ENCODE data around the gene FAM204A.

Gene FAM204A

DNA sequence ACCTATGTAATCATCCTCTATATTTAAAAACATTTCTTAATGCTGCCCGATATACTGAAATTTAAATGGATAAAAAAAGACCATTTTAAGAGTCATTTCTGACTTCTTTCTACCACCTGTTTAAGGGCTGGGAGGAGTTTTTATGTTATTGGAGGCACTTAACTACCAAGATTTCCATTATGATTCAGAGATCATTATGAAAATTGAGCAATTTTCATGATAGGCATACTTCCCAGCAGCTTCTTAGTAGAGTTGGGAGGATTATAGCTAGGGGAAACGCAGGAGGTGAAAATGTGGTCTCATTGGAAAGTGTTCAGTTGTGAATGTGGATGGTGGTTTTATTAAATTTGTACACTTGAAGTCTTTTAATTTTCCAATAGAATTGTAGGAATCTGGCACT, 28.4 kb upstream of the FAM204A start:
- WGBS (ENCODE audit: extremely low coverage, insufficient coverage, low lambda C conversion rate), result 100% methylated on average over 1 of the region's 2 CpGs
- Histone ChIP-seq H3K79me2 (ENCODE audit: control insufficient read depth, insufficient read depth, low read length) (no peaks in the 10 kb centered on the region), H3K27ac (ENCODE audit: low read depth, low read length) (no peak overlapping the region), H2BK5ac (ENCODE audit: low read length) (no peak overlapping the region), H3K9ac (ENCODE audit: low read length) (no peak overlapping the region), H3K18ac (ENCODE audit: low read length) (no peak overlapping the region), H4K5ac (ENCODE audit: low read length) (no peak overlapping the region), H3K36me3 (ENCODE audit: control insufficient read depth, insufficient read depth, low read length) (no peaks in the 10 kb centered on the region), H3K4me1 (ENCODE audit: control insufficient read depth, low read depth, low read length) (no peaks in the 10 kb centered on the region), H2BK15ac (replicated peaks; ENCODE audit: low read depth) (no peak overlapping the region), H3K4me2 (ENCODE audit: low read length) (no peak overlapping the region), H2AK5ac (ENCODE audit: low read length) (no peak overlapping the region), H3K79me1 (ENCODE audit: low read length) (no peaks in the 10 kb centered on the region), H3K4me3 (ENCODE audit: low read length) (no peak overlapping the region), H3K4ac (ENCODE audit: low read depth, low read length) (no peak overlapping the region), H3K56ac (ENCODE audit: low read length) (no peak overlapping the region), H4K8ac (ENCODE audit: low read depth, low read length) (peak overlapping the region; percentile 76), H3K23ac (ENCODE audit: low read length) (no peak overlapping the region), H3K27me3 (ENCODE audit: insufficient read depth, low read length, poor library complexity) (no peaks in the 10 kb centered on the region), H2BK120ac (ENCODE audit: low read depth, low read length) (no peak overlapping the region)
- no peak for DNase-seq

DNA sequence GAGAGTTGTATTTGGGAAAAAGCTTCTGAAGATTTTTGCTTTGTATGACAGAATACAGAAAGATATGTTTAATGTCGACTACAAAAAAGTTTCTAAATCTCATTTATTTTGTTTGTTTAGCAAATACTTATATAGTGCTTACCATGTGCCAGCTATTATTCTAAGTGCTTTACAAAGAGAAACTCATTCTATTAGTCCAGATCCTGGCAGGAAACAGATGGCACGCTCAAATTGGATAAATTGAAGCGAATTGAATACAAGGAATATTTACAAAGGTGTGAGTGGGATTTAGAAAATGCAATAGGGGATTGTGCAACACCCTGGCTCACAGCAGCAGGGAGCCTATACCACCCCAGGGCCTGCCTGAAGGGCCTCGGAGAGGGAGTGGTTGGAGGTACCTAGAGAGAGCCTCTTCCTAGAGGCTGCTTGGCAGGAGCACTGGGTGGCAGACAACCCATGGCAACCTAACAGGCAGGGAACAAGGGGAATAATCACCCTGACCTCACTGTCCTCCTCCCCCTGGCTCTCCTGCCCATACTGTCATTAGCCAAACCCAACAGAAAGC, 27.6 kb upstream of the FAM204A start:
- Histone ChIP-seq H3K79me1 (ENCODE audit: low read length) (no peaks in the 10 kb centered on the region), H3K18ac (ENCODE audit: low read length) (no peak overlapping the region), H3K27ac (ENCODE audit: low read depth, low read length) (no peak overlapping the region), H3K4me2 (ENCODE audit: low read length) (no peak overlapping the region), H2BK5ac (ENCODE audit: low read length) (no peak overlapping the region), H3K9ac (ENCODE audit: low read length) (no peak overlapping the region), H3K27me3 (ENCODE audit: insufficient read depth, low read length, poor library complexity) (no peaks in the 10 kb centered on the region), H2BK15ac (replicated peaks; ENCODE audit: low read depth) (no peak overlapping the region), H3K23ac (ENCODE audit: low read length) (no peak overlapping the region), H2AK5ac (ENCODE audit: low read length) (no peak overlapping the region), H3K36me3 (ENCODE audit: control insufficient read depth, insufficient read depth, low read length) (no peaks in the 10 kb centered on the region), H3K4ac (ENCODE audit: low read depth, low read length) (no peak overlapping the region), H3K56ac (ENCODE audit: low read length) (no peak overlapping the region), H3K4me3 (ENCODE audit: low read length) (no peak overlapping the region), H3K4me1 (ENCODE audit: control insufficient read depth, low read depth, low read length) (no peaks in the 10 kb centered on the region), H2BK120ac (ENCODE audit: low read depth, low read length) (no peak overlapping the region), H4K5ac (ENCODE audit: low read length) (no peak overlapping the region), H4K8ac (ENCODE audit: low read depth, low read length) (no peak overlapping the region), H3K79me2 (ENCODE audit: control insufficient read depth, insufficient read depth, low read length) (no peaks in the 10 kb centered on the region)
- WGBS (ENCODE audit: extremely low coverage, insufficient coverage, low lambda C conversion rate), result no CpG with 5 or more reads among the region's 4 CpGs
- no peak for DNase-seq

DNA sequence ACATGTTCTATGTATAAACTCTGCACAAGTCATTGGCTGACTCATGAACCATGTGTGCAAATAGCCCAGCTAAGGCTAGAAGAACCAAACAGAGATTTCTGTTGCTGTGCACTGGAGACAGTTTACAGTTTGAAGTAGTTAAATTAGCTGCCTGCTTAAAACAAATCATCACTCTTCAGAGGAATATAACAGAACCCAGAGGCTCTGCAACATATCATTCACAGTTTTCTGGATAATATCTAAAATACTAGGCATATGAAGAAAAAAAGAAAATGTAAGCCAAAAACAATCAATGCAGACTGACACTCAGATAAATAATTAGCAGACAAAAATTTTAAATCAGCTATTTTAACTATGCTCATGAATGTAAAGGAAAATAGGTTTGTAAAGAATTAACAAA, 23.6 kb upstream of the FAM204A start:
- Histone ChIP-seq H3K4me3 (ENCODE audit: low read length) (no peak overlapping the region), H3K4me1 (ENCODE audit: control insufficient read depth, low read depth, low read length) (no peaks in the 10 kb centered on the region), H4K5ac (ENCODE audit: low read length) (no peak overlapping the region), H2BK15ac (replicated peaks; ENCODE audit: low read depth) (no peak overlapping the region), H2BK5ac (ENCODE audit: low read length) (no peak overlapping the region), H3K4ac (ENCODE audit: low read depth, low read length) (no peak overlapping the region), H3K18ac (ENCODE audit: low read length) (no peak overlapping the region), H3K23ac (ENCODE audit: low read length) (no peak overlapping the region), H3K27me3 (ENCODE audit: insufficient read depth, low read length, poor library complexity) (no peaks in the 10 kb centered on the region), H2AK5ac (ENCODE audit: low read length) (no peak overlapping the region), H3K27ac (ENCODE audit: low read depth, low read length) (no peak overlapping the region), H3K79me1 (ENCODE audit: low read length) (no peaks in the 10 kb centered on the region), H3K4me2 (ENCODE audit: low read length) (no peak overlapping the region), H2BK120ac (ENCODE audit: low read depth, low read length) (no peak overlapping the region), H3K36me3 (ENCODE audit: control insufficient read depth, insufficient read depth, low read length) (no peaks in the 10 kb centered on the region), H3K79me2 (ENCODE audit: control insufficient read depth, insufficient read depth, low read length) (no peaks in the 10 kb centered on the region), H4K8ac (ENCODE audit: low read depth, low read length) (no peak overlapping the region), H3K56ac (ENCODE audit: low read length) (no peak overlapping the region), H3K9ac (ENCODE audit: low read length) (no peak overlapping the region)
- no peak for DNase-seq

DNA sequence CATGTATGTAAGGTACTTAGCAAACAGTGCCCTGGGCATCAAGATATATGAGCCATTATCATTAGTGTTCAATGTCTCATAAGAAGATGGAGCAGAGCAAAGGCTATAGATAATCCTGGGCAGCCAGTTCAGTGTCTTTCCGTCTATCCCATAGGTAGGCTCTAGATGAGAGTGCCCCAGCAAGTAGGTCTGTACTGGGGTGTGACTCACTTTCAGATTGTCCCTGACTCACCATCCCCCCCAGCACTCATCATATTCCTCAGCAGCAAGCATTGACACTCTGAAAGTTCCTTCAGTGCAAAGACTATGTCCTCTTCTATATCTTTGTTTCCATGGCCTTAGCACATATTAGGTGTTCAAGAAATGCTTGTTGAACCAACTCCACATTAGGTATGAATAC, 20.0 kb upstream of the FAM204A start:
- no peak overlapping the region for H2BK5ac ChIP-seq (ENCODE audit: low read length)
- H3K4me3 ChIP-seq (ENCODE audit: low read length), result no peak overlapping the region
- no peak for DNase-seq
- no peak overlapping the region for H2AK5ac ChIP-seq (ENCODE audit: low read length)
- no peak overlapping the region for H2BK120ac ChIP-seq (ENCODE audit: low read depth, low read length)
- no peak overlapping the region for H3K4me2 ChIP-seq (ENCODE audit: low read length)
- H4K5ac ChIP-seq (ENCODE audit: low read length), result no peak overlapping the region
- no CpG with 5 or more reads among the region's 1 CpG for WGBS (ENCODE audit: extremely low coverage, insufficient coverage, low lambda C conversion rate)
- H3K4ac ChIP-seq (ENCODE audit: low read depth, low read length), result no peak overlapping the region
- no peak overlapping the region for H4K8ac ChIP-seq (ENCODE audit: low read depth, low read length)
- H3K4me1 ChIP-seq (ENCODE audit: control insufficient read depth, low read depth, low read length), result no peaks in the 10 kb centered on the region
- no peak overlapping the region for H3K23ac ChIP-seq (ENCODE audit: low read length)
- no peak overlapping the region for H3K18ac ChIP-seq (ENCODE audit: low read length)
- no peak overlapping the region for H3K27ac ChIP-seq (ENCODE audit: low read depth, low read length)
- no peak overlapping the region for H2BK15ac ChIP-seq (replicated peaks; ENCODE audit: low read depth)
- no peaks in the 10 kb centered on the region for H3K79me1 ChIP-seq (ENCODE audit: low read length)
- no peaks in the 10 kb centered on the region for H3K36me3 ChIP-seq (ENCODE audit: control insufficient read depth, insufficient read depth, low read length)
- H3K27me3 ChIP-seq (ENCODE audit: insufficient read depth, low read length, poor library complexity), result no peaks in the 10 kb centered on the region
- H3K79me2 ChIP-seq (ENCODE audit: control insufficient read depth, insufficient read depth, low read length), result no peaks in the 10 kb centered on the region
- H3K56ac ChIP-seq (ENCODE audit: low read length), result no peak overlapping the region
- no peak overlapping the region for H3K9ac ChIP-seq (ENCODE audit: low read length)

DNA sequence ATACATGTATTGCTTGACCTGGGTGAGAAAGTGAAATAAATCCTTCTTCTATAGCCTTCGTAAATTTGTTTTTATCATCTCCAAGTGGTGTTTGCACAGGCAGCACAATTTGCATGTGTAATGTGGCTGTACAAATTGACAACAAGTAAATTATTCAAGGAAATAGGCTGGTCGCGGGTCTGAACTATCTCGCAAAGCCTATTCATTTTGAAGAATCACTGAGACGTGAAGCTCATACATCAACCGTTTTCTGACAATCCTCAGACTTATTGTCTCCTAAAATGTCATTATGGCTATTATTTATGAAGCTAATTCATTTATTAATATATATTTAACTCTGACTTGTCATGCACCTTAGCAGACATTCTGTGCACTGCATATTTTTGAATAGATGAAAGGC, 16.2 kb upstream of the FAM204A start:
- no peak overlapping the region for H3K23ac ChIP-seq (ENCODE audit: low read length)
- no peak overlapping the region for H3K4ac ChIP-seq (ENCODE audit: low read depth, low read length)
- H2AK5ac ChIP-seq (ENCODE audit: low read length), result no peak overlapping the region
- H2BK5ac ChIP-seq (ENCODE audit: low read length), result no peak overlapping the region
- H3K56ac ChIP-seq (ENCODE audit: low read length), result no peak overlapping the region
- H4K5ac ChIP-seq (ENCODE audit: low read length), result no peak overlapping the region
- no peaks in the 10 kb centered on the region for H3K79me1 ChIP-seq (ENCODE audit: low read length)
- no peak overlapping the region for H2BK15ac ChIP-seq (replicated peaks; ENCODE audit: low read depth)
- no peak overlapping the region for H3K4me3 ChIP-seq (ENCODE audit: low read length)
- H3K36me3 ChIP-seq (ENCODE audit: control insufficient read depth, insufficient read depth, low read length), result no peaks in the 10 kb centered on the region
- DNase-seq, result no peak
- no peak overlapping the region for H4K8ac ChIP-seq (ENCODE audit: low read depth, low read length)
- no CpG with 5 or more reads among the region's 6 CpGs for WGBS (ENCODE audit: extremely low coverage, insufficient coverage, low lambda C conversion rate)
- no peak overlapping the region for H2BK120ac ChIP-seq (ENCODE audit: low read depth, low read length)
- H3K4me1 ChIP-seq (ENCODE audit: control insufficient read depth, low read depth, low read length), result no peaks in the 10 kb centered on the region
- H3K9ac ChIP-seq (ENCODE audit: low read length), result no peak overlapping the region
- H3K18ac ChIP-seq (ENCODE audit: low read length), result no peak overlapping the region
- H3K27me3 ChIP-seq (ENCODE audit: insufficient read depth, low read length, poor library complexity), result no peaks in the 10 kb centered on the region
- no peak overlapping the region for H3K4me2 ChIP-seq (ENCODE audit: low read length)
- no peak overlapping the region for H3K27ac ChIP-seq (ENCODE audit: low read depth, low read length)
- no peaks in the 10 kb centered on the region for H3K79me2 ChIP-seq (ENCODE audit: control insufficient read depth, insufficient read depth, low read length)

DNA sequence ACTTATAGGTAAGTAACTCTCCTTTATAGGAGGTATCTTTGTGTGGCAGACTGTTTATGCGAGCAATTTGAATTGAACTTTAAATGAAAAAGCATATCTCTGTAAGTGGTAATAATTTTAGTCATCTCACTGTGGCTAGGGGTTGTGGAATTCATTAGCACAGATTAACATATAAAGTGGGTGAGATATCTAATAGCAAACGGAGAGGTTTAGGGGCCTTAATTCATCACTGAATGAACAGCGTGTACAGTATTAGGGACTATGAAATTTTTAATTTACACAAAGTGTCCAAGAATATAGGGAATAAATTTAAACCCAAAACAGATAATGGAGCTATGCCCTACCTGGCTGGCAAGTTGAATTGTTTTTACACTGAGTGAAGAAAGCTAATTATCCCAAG, 15.7 kb upstream of the FAM204A start:
- Histone ChIP-seq H3K4me3 (ENCODE audit: low read length) (no peak overlapping the region), H2AK5ac (ENCODE audit: low read length) (no peak overlapping the region), H2BK15ac (replicated peaks; ENCODE audit: low read depth) (no peak overlapping the region), H3K9ac (ENCODE audit: low read length) (no peak overlapping the region), H3K4me2 (ENCODE audit: low read length) (no peak overlapping the region), H2BK120ac (ENCODE audit: low read depth, low read length) (no peak overlapping the region), H4K8ac (ENCODE audit: low read depth, low read length) (no peak overlapping the region), H3K27me3 (ENCODE audit: insufficient read depth, low read length, poor library complexity) (no peaks in the 10 kb centered on the region), H3K18ac (ENCODE audit: low read length) (no peak overlapping the region), H4K5ac (ENCODE audit: low read length) (no peak overlapping the region), H3K79me1 (ENCODE audit: low read length) (no peaks in the 10 kb centered on the region), H3K36me3 (ENCODE audit: control insufficient read depth, insufficient read depth, low read length) (no peaks in the 10 kb centered on the region), H3K4me1 (ENCODE audit: control insufficient read depth, low read depth, low read length) (no peaks in the 10 kb centered on the region), H2BK5ac (ENCODE audit: low read length) (no peak overlapping the region), H3K27ac (ENCODE audit: low read depth, low read length) (no peak overlapping the region), H3K4ac (ENCODE audit: low read depth, low read length) (no peak overlapping the region), H3K79me2 (ENCODE audit: control insufficient read depth, insufficient read depth, low read length) (no peaks in the 10 kb centered on the region), H3K23ac (ENCODE audit: low read length) (no peak overlapping the region), H3K56ac (ENCODE audit: low read length) (no peak overlapping the region)
- DNase-seq, result no peak
- no CpG with 5 or more reads among the region's 3 CpGs for WGBS (ENCODE audit: extremely low coverage, insufficient coverage, low lambda C conversion rate)

Data from mesendoderm (in vitro differentiated cells).